ENCODE measurements around the gene TTLL5.

TTLL5 gene

DNA sequence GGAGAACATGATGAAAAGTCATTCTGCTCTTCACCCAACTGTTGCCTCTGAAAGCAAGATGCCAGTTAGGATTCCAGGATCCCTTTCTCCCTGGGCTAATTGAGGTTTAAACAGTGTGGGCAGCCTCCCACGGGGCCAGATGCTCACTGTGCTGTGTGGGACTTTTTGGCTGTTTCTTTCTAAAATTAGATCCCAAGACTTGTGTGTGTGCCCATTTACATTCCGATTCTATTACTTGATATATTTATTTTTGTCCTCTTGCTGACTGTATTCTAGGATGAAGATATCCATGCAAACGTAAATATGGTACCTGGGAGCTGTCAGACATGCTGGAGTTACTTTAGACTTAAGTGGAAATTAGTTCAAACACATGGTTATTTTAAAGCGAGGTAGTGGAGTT, 330.7 kb downstream of the TTLL5 start:
- DNase-seq (ENCODE audit: low read depth): no peak

DNA sequence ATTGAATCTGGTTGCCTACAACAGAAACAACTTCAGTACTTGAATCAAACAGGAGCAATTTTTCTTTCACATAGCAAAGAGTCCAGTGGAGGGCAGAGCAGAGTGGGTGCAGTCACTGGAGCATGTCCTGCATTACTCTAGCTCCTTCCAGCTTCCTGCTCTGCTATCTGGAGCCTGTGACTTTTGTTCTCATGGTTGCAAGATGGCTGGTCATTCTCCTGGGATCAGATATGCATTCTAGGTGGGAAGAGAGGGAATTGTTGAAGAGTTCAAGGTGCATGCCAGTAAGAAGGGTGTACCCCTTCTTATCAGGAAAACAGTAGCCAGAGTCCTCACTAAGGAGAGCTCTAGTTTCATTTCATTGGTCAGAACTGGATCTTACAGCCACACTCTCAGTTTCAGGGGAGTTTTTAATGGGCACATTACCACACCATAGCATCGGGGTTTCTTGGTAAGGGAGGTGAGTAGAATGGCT, 332.6 kb downstream of the TTLL5 start:
- no peak for DNase-seq (ENCODE audit: low read depth)

DNA sequence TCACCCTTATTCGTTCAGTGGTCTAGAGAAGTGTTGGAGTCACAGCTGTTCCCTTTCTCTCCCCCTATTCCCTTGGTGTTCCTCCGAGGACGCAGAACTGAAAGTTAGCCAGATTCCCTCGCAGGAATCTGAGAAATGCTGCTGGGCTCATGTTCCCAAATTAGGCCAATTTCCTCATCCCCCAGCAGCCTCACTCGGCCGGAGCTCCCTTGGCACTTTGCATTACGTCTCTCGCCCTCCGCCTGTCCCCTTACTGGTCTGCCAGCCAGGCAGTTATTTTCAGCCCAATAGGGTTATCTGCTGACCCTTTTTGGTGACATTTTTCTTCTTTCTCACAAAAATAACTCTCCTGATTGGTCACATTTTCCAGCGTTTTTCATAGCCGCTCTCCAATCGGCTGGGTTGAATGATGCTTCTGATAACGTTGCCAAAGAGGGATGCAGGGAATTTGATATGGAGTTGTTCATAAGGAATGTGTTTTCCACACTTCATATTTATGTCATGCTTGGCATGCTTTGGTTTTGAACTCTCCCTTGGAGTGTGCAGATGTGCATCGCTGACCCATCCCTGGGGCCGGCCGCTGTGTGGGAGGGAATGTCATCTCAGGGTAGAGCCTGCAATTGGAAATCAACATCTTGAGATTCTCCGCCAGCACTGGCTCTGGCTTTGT, 334.5 kb downstream of the TTLL5 start:
- no peak for DNase-seq (ENCODE audit: low read depth)

DNA sequence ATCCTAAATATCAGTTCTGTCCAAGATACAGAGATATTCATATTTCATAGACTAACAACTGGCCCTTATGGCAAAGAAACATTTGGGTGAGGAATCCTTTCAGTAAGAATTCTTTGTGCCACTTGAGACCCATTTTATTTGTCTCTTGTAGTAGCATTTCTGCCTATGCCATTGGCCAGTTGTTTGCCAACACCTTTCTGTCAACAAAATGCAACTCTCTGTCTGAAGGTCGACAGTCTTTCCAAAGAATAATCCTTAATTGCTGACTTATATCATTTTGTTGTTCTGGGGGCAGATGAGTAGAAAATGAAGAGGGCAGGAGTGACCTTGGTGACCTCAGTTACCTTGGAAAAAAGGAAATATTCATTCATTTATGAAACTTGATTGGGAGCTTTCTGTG, 335.4 kb downstream of the TTLL5 start:
- no peak for DNase-seq (ENCODE audit: low read depth)

DNA sequence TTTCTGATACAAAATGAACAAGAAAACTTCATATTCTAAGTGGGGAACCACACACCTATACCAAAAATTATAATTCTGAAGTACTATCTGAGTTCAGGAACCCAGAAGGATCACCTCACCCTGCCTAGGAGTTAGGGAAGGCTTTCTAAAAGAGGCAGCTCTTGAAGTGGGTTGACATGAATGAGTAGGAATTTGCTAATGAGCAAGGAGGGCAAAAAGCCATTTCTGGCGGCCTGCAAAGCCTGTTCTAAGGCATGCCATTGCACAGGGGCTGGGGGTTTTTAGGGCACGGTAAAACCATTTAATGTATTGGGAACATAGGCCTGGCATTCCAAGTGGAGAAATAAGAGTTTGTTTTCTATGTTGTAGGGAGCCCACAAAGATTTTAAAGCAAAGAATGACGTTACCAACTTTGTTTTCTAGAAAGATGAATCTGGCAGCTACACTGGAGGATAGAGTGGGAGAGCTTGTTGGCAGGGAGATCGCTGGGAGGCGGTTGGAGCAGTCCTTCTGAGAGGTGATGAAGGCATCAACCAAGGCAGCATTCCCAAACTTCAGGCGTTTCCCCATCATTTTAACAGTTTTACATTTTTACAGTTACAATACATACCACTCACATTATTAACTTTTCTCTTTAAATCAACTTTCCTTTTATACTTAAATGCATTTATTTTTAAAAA, 338.6 kb downstream of the TTLL5 start:
- DNase-seq (ENCODE audit: low read depth): no peak

DNA sequence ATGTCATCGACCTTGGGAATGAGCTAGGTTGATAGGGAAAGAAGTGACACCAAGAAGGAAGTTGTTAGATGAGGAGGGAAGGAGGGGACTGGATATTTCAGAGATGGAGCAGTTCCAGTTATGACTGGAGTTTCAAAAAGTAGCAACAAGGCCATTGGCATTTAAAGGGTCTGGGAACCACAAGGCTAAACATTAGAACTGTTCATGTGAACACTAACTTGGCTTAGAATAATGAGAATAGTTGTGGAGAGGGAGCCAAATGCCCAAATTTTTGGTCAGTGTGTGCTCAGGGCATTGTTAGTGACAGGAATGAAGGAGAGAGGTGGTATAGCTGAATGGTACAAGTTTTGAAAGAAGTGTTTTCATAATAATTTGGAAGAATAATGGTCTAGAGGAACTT, 341.3 kb downstream of the TTLL5 start:
- no peak for DNase-seq (ENCODE audit: low read depth)

Data from stimulated activated CD8-positive, alpha-beta memory T cell treated with anti-CD3 and anti-CD28 coated beads, Interleukin-15, amount 100 ng/mL, for 1 hour (primary cell).